Measurements from ENCODE around the gene TYR.
"Not testable (repeated sequence)": the region's sequence is repeated elsewhere in the genome, so short reads cannot be mapped to it uniquely, and the experiment has no call there.

The TYR gene

GRCh38 chr11:89177691-89178231 is at the start of gene TYR:
TSS of gene TYR (plus strand) at chr11:89177875. CDS start at chr11:89177954, 79 bp downstream.
- DNase-seq (ENCODE audit: low read depth) = no peak

GRCh38 chr11:89136606-89137005 is 41.1 kb upstream of the TYR start:
- DNase-seq (ENCODE audit: low read depth) = no peak

GRCh38 chr11:89147229-89147628 is 30.4 kb upstream of the TYR start:
- DNase-seq (ENCODE audit: low read depth) = no peak

GRCh38 chr11:89159974-89160373 is 17.7 kb upstream of the TYR start:
- no peak for DNase-seq (ENCODE audit: low read depth)

GRCh38 chr11:89161949-89162348 is 15.7 kb upstream of the TYR start:
- DNase-seq (ENCODE audit: low read depth) = no peak

GRCh38 chr11:89163686-89164085 is 14.0 kb upstream of the TYR start:
- no peak for DNase-seq (ENCODE audit: low read depth)

- no peak for DNase-seq (ENCODE audit: low read depth)
Measured at GRCh38 chr11:89168396-89168795, 9.3 kb upstream of the TYR start.

GRCh38 chr11:89175796-89176195 is 1.9 kb upstream of the TYR start:
- DNase-seq (ENCODE audit: low read depth) = no peak

GRCh38 chr11:89176938-89177337 is 737 bp upstream of the TYR start:
- DNase-seq (ENCODE audit: low read depth) = no peak

GRCh38 chr11:89181111-89181510 is 3.4 kb downstream of the TYR start:
- DNase-seq (ENCODE audit: low read depth) = no peak

- no peak for DNase-seq (ENCODE audit: low read depth)
Measured at GRCh38 chr11:89182773-89183518, 5.3 kb downstream of the TYR start.

GRCh38 chr11:89184021-89184420 is 6.3 kb downstream of the TYR start:
- no peak for DNase-seq (ENCODE audit: low read depth)

GRCh38 chr11:89189776-89190175 is 12.1 kb downstream of the TYR start:
- DNase-seq (ENCODE audit: low read depth) = no peak

GRCh38 chr11:89201138-89201537 is 23.5 kb downstream of the TYR start:
- no peak for DNase-seq (ENCODE audit: low read depth)

- no peak for DNase-seq (ENCODE audit: low read depth)
Measured at GRCh38 chr11:89203814-89204213, 26.1 kb downstream of the TYR start.

- no peak for DNase-seq (ENCODE audit: low read depth)
Measured at GRCh38 chr11:89205378-89205777, 27.7 kb downstream of the TYR start.

GRCh38 chr11:89220684-89221339 is 43.1 kb downstream of the TYR start:
- no peak for DNase-seq (ENCODE audit: low read depth)

GRCh38 chr11:89235083-89235482 is 57.4 kb downstream of the TYR start:
- no peak for DNase-seq (ENCODE audit: low read depth)

GRCh38 chr11:89235976-89236375 is 58.3 kb downstream of the TYR start:
- no peak for DNase-seq (ENCODE audit: low read depth)

- not testable (repeated sequence) for DNase-seq (ENCODE audit: low read depth)
Measured at GRCh38 chr11:89247007-89247406, 69.3 kb downstream of the TYR start.

- DNase-seq (ENCODE audit: low read depth) = no peak
Measured at GRCh38 chr11:89249196-89249595, 71.5 kb downstream of the TYR start.

- DNase-seq (ENCODE audit: low read depth) = not testable (repeated sequence)
Measured at GRCh38 chr11:89261483-89261882, 83.8 kb downstream of the TYR start.

GRCh38 chr11:89267660-89268302 is 90.1 kb downstream of the TYR start:
- no peak for DNase-seq (ENCODE audit: low read depth)

Measured in T-helper 22 cell (primary cell).